ENCODE data around the gene BMS1. TPM values are rescaled to one million over a fixed set of nuclear protein-coding genes. Genes with fewer than 3 reads are reported as not detected.

The BMS1 gene
- total RNA-seq, 1 donor from 2014 or later, result 20.5 TPM

GRCh38 chr10:42882597-42882996, 100.0 kb downstream of the BMS1 start:
- DNase-seq (ENCODE audit: extremely low read depth, low read depth, low spot score), result no peak

Other genes with a start within 250 kb of the BMS1 start
- gene ZNF33B, start 144.2 kb upstream of the BMS1 start, total RNA-seq, result 8.1 and 24.5 TPM in 2 replicates